ENCODE data around the gene CALU. TPM values are rescaled to one million over a fixed set of nuclear protein-coding genes. Genes with fewer than 3 reads are reported as not detected.

The CALU gene
- polyA plus RNA-seq, 1 donor from 2014 or later = 38.1 TPM

DNA sequence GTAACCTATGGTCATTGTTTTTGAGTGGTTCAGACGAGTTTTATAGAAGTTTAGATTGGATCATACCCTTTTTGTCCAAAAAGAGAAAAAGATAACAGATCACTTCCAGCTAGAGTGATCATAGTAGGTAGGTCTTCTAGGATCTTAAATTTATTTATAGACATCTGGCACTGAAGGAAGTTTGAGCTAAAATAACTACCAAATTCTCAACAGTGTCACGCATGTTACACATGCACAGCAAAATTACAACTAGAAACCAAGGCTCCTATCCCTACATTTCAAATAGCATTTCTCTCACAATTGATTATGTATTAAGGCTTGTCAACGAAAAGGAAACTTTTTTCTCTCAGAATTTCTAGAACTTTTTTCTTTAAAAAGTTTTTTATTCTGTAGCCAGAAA lies 2.3 kb downstream of the CALU start:
- Histone ChIP-seq H4K20me1 (ENCODE audit: insufficient read depth) (no peaks in the 10 kb centered on the region), H3K9me2 (ENCODE audit: insufficient read depth, low read length) (no peaks in the 10 kb centered on the region), H3K9ac (ENCODE audit: low read length) (no peak overlapping the region), H3K4me2 (ENCODE audit: low read length) (no peak overlapping the region), H3K36me3 (ENCODE audit: insufficient read depth, low read length) (no peaks in the 10 kb centered on the region), H3K9me3 (ENCODE audit: low read length) (no peaks in the 10 kb centered on the region), H3K27me3 (ENCODE audit: insufficient read depth, low read depth, low read length) (no peaks in the 10 kb centered on the region), H3F3A (ENCODE audit: insufficient read depth, low read length, poor library complexity, severe bottlenecking) (peaks cover 4% of the 10 kb centered on the region), H3K27ac (ENCODE audit: low read length) (no peak overlapping the region), H2AFZ (ENCODE audit: low read depth, low read length) (no peak overlapping the region), H3K79me2 (replicated peaks; ENCODE audit: insufficient read depth, low read length) (peaks cover 65% of the 10 kb centered on the region), H3K4me3 (ENCODE audit: low read length) (peak overlapping the region; percentile 89)
- TF ChIP-seq POLR2AphosphoS5 (IDR thresholded peaks at IDR 0.05) (no peak), SMC3 (conservative IDR thresholded peaks at IDR 0.05; ENCODE audit: poor library complexity) (no peak), TAF1 (IDR thresholded peaks at IDR 0.05; ENCODE audit: low read depth) (no peak), RAD21 (conservative IDR thresholded peaks at IDR 0.05) (no peak), EP300 (conservative IDR thresholded peaks at IDR 0.05; ENCODE audit: poor library complexity, severe bottlenecking) (no peak), EZH2 (IDR thresholded peaks at IDR 0.05; ENCODE audit: borderline replicate concordance, insufficient read depth, low read length, poor library complexity, severe bottlenecking) (no peak), MXI1 (conservative IDR thresholded peaks at IDR 0.05; ENCODE audit: poor library complexity, severe bottlenecking) (no peak)
- TF ChIP-seq, protein P1, sequence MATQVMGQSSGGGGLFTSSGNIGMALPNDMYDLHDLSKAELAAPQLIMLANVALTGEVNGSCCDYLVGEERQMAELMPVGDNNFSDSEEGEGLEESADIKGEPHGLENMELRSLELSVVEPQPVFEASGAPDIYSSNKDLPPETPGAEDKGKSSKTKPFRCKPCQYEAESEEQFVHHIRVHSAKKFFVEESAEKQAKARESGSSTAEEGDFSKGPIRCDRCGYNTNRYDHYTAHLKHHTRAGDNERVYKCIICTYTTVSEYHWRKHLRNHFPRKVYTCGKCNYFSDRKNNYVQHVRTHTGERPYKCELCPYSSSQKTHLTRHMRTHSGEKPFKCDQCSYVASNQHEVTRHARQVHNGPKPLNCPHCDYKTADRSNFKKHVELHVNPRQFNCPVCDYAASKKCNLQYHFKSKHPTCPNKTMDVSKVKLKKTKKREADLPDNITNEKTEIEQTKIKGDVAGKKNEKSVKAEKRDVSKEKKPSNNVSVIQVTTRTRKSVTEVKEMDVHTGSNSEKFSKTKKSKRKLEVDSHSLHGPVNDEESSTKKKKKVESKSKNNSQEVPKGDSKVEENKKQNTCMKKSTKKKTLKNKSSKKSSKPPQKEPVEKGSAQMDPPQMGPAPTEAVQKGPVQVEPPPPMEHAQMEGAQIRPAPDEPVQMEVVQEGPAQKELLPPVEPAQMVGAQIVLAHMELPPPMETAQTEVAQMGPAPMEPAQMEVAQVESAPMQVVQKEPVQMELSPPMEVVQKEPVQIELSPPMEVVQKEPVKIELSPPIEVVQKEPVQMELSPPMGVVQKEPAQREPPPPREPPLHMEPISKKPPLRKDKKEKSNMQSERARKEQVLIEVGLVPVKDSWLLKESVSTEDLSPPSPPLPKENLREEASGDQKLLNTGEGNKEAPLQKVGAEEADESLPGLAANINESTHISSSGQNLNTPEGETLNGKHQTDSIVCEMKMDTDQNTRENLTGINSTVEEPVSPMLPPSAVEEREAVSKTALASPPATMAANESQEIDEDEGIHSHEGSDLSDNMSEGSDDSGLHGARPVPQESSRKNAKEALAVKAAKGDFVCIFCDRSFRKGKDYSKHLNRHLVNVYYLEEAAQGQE (IDR thresholded peaks at IDR 0.05; ENCODE audit: borderline replicate concordance) = no peak
- TF ChIP-seq, protein P2, sequence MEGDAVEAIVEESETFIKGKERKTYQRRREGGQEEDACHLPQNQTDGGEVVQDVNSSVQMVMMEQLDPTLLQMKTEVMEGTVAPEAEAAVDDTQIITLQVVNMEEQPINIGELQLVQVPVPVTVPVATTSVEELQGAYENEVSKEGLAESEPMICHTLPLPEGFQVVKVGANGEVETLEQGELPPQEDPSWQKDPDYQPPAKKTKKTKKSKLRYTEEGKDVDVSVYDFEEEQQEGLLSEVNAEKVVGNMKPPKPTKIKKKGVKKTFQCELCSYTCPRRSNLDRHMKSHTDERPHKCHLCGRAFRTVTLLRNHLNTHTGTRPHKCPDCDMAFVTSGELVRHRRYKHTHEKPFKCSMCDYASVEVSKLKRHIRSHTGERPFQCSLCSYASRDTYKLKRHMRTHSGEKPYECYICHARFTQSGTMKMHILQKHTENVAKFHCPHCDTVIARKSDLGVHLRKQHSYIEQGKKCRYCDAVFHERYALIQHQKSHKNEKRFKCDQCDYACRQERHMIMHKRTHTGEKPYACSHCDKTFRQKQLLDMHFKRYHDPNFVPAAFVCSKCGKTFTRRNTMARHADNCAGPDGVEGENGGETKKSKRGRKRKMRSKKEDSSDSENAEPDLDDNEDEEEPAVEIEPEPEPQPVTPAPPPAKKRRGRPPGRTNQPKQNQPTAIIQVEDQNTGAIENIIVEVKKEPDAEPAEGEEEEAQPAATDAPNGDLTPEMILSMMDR (IDR thresholded peaks at IDR 0.05; ENCODE audit: poor library complexity, severe bottlenecking) = no peak

DNA sequence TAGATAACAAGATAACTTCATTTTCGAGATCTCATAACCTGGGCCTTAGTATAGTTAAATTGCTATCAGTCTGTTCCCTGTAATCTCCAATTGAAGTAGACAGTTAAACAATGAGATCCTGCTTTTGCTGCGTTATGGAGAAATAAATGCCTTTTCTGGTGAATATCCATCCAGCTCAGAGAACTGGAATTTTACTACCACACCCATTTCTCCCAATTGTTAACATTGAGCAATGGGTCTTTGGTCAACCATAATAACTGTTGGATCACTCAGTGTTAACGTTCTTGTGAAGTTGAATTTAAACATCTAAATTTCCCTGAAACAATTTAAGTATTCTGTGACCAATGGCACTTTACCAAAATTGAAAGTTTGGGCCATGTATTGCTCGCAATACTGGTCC lies 3.0 kb downstream of the CALU start:
- no peaks in the 10 kb centered on the region for H3K9me3 ChIP-seq (ENCODE audit: low read length)
- no peak overlapping the region for H2AFZ ChIP-seq (ENCODE audit: low read depth, low read length)
- H3K36me3 ChIP-seq (ENCODE audit: insufficient read depth, low read length) = no peaks in the 10 kb centered on the region
- H3K4me2 ChIP-seq (ENCODE audit: low read length) = no peak overlapping the region
- no peaks in the 10 kb centered on the region for H3K9me2 ChIP-seq (ENCODE audit: insufficient read depth, low read length)
- peaks cover 70% of the 10 kb centered on the region for H3K79me2 ChIP-seq (replicated peaks; ENCODE audit: insufficient read depth, low read length)
- no peaks in the 10 kb centered on the region for H3K27me3 ChIP-seq (ENCODE audit: insufficient read depth, low read depth, low read length)
- H3K27ac ChIP-seq (ENCODE audit: low read length) = no peak overlapping the region
- H3K4me3 ChIP-seq (ENCODE audit: low read length) = no peak overlapping the region
- H3F3A ChIP-seq (ENCODE audit: insufficient read depth, low read length, poor library complexity, severe bottlenecking) = peaks cover 4% of the 10 kb centered on the region
- H4K20me1 ChIP-seq (ENCODE audit: insufficient read depth) = no peaks in the 10 kb centered on the region
- TF ChIP-seq MXI1 (conservative IDR thresholded peaks at IDR 0.05; ENCODE audit: poor library complexity, severe bottlenecking) (no peak), EZH2 (IDR thresholded peaks at IDR 0.05; ENCODE audit: borderline replicate concordance, insufficient read depth, low read length, poor library complexity, severe bottlenecking) (no peak), EP300 (conservative IDR thresholded peaks at IDR 0.05; ENCODE audit: poor library complexity, severe bottlenecking) (no peak), SMC3 (conservative IDR thresholded peaks at IDR 0.05; ENCODE audit: poor library complexity) (no peak), RAD21 (conservative IDR thresholded peaks at IDR 0.05) (no peak), POLR2AphosphoS5 (IDR thresholded peaks at IDR 0.05) (no peak), TAF1 (IDR thresholded peaks at IDR 0.05; ENCODE audit: low read depth) (no peak)
- TF ChIP-seq, protein P2 (IDR thresholded peaks at IDR 0.05; ENCODE audit: poor library complexity, severe bottlenecking) = no peak
- TF ChIP-seq, protein P1 (IDR thresholded peaks at IDR 0.05; ENCODE audit: borderline replicate concordance) = no peak
- no peak overlapping the region for H3K9ac ChIP-seq (ENCODE audit: low read length)
